Neuronal stem cell (in vitro differentiated cells): Measurements from ENCODE around the gene CD53. TPM values are rescaled to one million over a fixed set of nuclear protein-coding genes. Genes with fewer than 3 reads are reported as not detected.
"Not testable (repeated sequence)": the region's sequence is repeated elsewhere in the genome, so short reads cannot be mapped to it uniquely, and the experiment has no call there.

Experiments
- DNase-seq: peaks from one replicate; pipeline ENCODE4 v3.0.0-alpha.2; 2013; ENCODE audit warnings: low spot score
- H2AFZ ChIP-seq: one replicate; pipeline ENCODE4 v1.6.1; 2013; ENCODE audit warnings: mild to moderate bottlenecking, low read length, inconsistent platforms
- H2AK5ac ChIP-seq: 2 replicates; pipeline ENCODE4 v1.6.1; 2013; ENCODE audit warnings: low read depth, mild to moderate bottlenecking, inconsistent platforms, low read length, moderate library complexity, mixed read lengths
- H2BK120ac ChIP-seq: 2 replicates; pipeline ENCODE4 v1.6.1; 2013; ENCODE audit warnings: low read depth, mild to moderate bottlenecking, inconsistent platforms, low read length, moderate library complexity, mixed read lengths
- H2BK12ac ChIP-seq: one replicate; pipeline ENCODE4 v1.6.1; 2013; ENCODE audit warnings: low read length, inconsistent platforms
- H2BK15ac ChIP-seq: 2 replicates; pipeline ENCODE4 v1.6.1; 2013; ENCODE audit warnings: mild to moderate bottlenecking, low read length, inconsistent platforms, mixed read lengths
- H2BK5ac ChIP-seq: one replicate; pipeline ENCODE4 v1.6.1; 2013; ENCODE audit warnings: inconsistent platforms, mild to moderate bottlenecking, low read length, moderate library complexity
- H3K14ac ChIP-seq: one replicate; pipeline ENCODE4 v1.6.1; 2013; ENCODE audit warnings: low read length, inconsistent platforms
- H3K18ac ChIP-seq: 2 replicates; pipeline ENCODE4 v1.6.1; 2013; ENCODE audit warnings: low read length, inconsistent platforms
- H3K23ac ChIP-seq: 2 replicates; pipeline ENCODE4 v1.6.1; 2013; ENCODE audit warnings: low read depth, mild to moderate bottlenecking, mixed read lengths, low read length, inconsistent platforms; ENCODE audit not compliant: poor library complexity
- H3K27ac ChIP-seq: replicated peaks from 3 replicates; pipeline ENCODE4 v1.5.1; 2013; ENCODE audit warnings: low read length, inconsistent platforms
- H3K27me3 ChIP-seq, 3 experiments: 2 replicates each; pipeline ENCODE4 v1.6.1; 2013; ENCODE audit warnings: low read length in 3 of 3, mild to moderate bottlenecking in 2 of 3, inconsistent platforms in 1 of 3, low read depth in 1 of 3, mixed read lengths in 1 of 3, moderate library complexity in 1 of 3; ENCODE audit not compliant: control insufficient read depth in 3 of 3, insufficient read depth in 3 of 3
- H3K36me3 ChIP-seq, 2 donors: replicated peaks in 1 of 2; 2 replicates each; pipeline ENCODE4 v1.6.1; 2013; ENCODE audit warnings: low read length in 2 of 2; ENCODE audit not compliant: control insufficient read depth in 2 of 2, insufficient read depth in 2 of 2
- H3K4ac ChIP-seq: 2 replicates; pipeline ENCODE4 v1.6.1; 2013; ENCODE audit warnings: inconsistent platforms, mild to moderate bottlenecking, low read length, moderate library complexity
- H3K4me1 ChIP-seq, 2 donors: 1 replicate in 1 of 2; 2 replicates in 1 of 2; pipeline ENCODE4 v1.6.1; 2013; ENCODE audit warnings: low read length in 2 of 2, low read depth in 1 of 2; ENCODE audit not compliant: control insufficient read depth in 2 of 2, insufficient read depth in 1 of 2
- H3K4me2 ChIP-seq: one replicate; pipeline ENCODE4 v1.6.1; 2013; ENCODE audit warnings: mild to moderate bottlenecking, low read length, inconsistent platforms; ENCODE audit not compliant: insufficient read depth, poor library complexity, severe bottlenecking
- H3K4me3 ChIP-seq, 2 donors: 2 replicates each; pipeline ENCODE4 v1.5.1; 2013; ENCODE audit warnings: low read length in 2 of 2, mild to moderate bottlenecking in 2 of 2, inconsistent platforms in 1 of 2, moderate library complexity in 1 of 2
- H3K79me1 ChIP-seq: one replicate; pipeline ENCODE4 v1.6.1; 2013; ENCODE audit warnings: low read depth, mild to moderate bottlenecking, inconsistent platforms, low read length, moderate library complexity
- H3K9ac ChIP-seq: one replicate; pipeline ENCODE4 v1.6.1; 2013; ENCODE audit warnings: mild to moderate bottlenecking, low read depth, low read length, inconsistent platforms; ENCODE audit not compliant: poor library complexity
- H3K9me3 ChIP-seq, 2 donors: replicated peaks in 1 of 2; 2 replicates each; pipeline versions ENCODE3 to v1.6.1; 2013; ENCODE audit warnings: low read length in 2 of 2, mild to moderate bottlenecking in 2 of 2, inconsistent platforms in 1 of 2, low read depth in 1 of 2, mixed read lengths in 1 of 2, moderate library complexity in 1 of 2; ENCODE audit not compliant: control insufficient read depth in 2 of 2, insufficient read depth in 1 of 2
- H4K8ac ChIP-seq: one replicate; pipeline ENCODE4 v1.6.1; 2013; ENCODE audit warnings: low read depth, mild to moderate bottlenecking, inconsistent platforms, low read length, moderate library complexity
- H4K91ac ChIP-seq: one replicate; pipeline ENCODE4 v1.6.1; 2013; ENCODE audit warnings: low read length, low read depth, mild to moderate bottlenecking, inconsistent platforms; ENCODE audit not compliant: poor library complexity
- WGBS, 2 donors: extraction: QIAGEN DNeasy Blood & Tissue Kit; methylation state at CpG; one replicate each; pipeline ENCODE4 v1.1.7; 2013; ENCODE audit warnings: missing lambda C conversion rate in 2 of 2, mixed read lengths in 1 of 2; ENCODE audit not compliant: insufficient read length in 2 of 2, insufficient replicate concordance in 1 of 2; ENCODE audit errors: extremely low coverage in 2 of 2; 5-methylcytosine and 5-hydroxymethylcytosine counted together
- polyA plus RNA-seq, 2 experiments: library from polyadenylated mRNA; stranded (reverse); fragments of 200-250 nt; gene quantifications; one replicate each; pipeline ENCODE4 v1.2.3, GENCODE V29; 2013

The CD53 gene
- not detected for polyA plus RNA-seq (2013, experiment 1 of 2)
- not detected for polyA plus RNA-seq (2013, experiment 2 of 2)

- Histone ChIP-seq H3K4me3 (no peak within 1 kb of the TSS), H3K4me1 (no peaks in the 10 kb centered on the region), H2AFZ (peak within 1 kb of the TSS; percentile 53), H3K9me3 (peaks cover 0 to 2% of the 10 kb centered on the region in 2 donors), H2BK12ac (no peak within 1 kb of the TSS), H3K18ac (no peak within 1 kb of the TSS), H4K91ac (no peak within 1 kb of the TSS), H3K4me2 (no peak within 1 kb of the TSS), H2BK5ac (no peak within 1 kb of the TSS), H3K4ac (no peak within 1 kb of the TSS), H4K8ac (no peak within 1 kb of the TSS), H2AK5ac (no peak within 1 kb of the TSS), H2BK15ac (no peak within 1 kb of the TSS), H3K27me3 (peaks cover 0 to 3% (median 0%) of the 10 kb centered on the region in 3 experiments), H3K14ac (no peak within 1 kb of the TSS), H3K23ac (no peak within 1 kb of the TSS), H3K79me1 (no peaks in the 10 kb centered on the region), H3K9ac (no peak within 1 kb of the TSS), H3K36me3 (no peaks in the 10 kb centered on the region), H2BK120ac (no peak within 1 kb of the TSS), H3K27ac (no peak within 1 kb of the TSS)
- DNase-seq: no peak
- WGBS, 2 donors: no CpG with 5 or more reads among the region's 11 CpGs
These were observed at the start of gene CD53 for GRCh38 chr1:110872745-110873720. Gene CD53, plus strand, starts transcription at chr1:110873148. Its CDS starts 18,261 bp downstream, at chr1:110891409.

GRCh38 chr1:110824192-110824591, 48.8 kb upstream of the CD53 start:
- no peak overlapping the region for H2BK12ac ChIP-seq
- no peak overlapping the region for H3K4ac ChIP-seq
- no CpG with 5 or more reads among the region's 4 CpGs for WGBS, 2 donors
- H3K36me3 ChIP-seq: no peaks in the 10 kb centered on the region
- no peaks in the 10 kb centered on the region for H3K4me1 ChIP-seq
- H3K79me1 ChIP-seq: no peaks in the 10 kb centered on the region
- H2BK120ac ChIP-seq: no peak overlapping the region
- no peak overlapping the region for H2AFZ ChIP-seq
- H2BK5ac ChIP-seq: no peak overlapping the region
- H3K27me3 ChIP-seq: no peaks in the 10 kb centered on the region
- H3K4me3 ChIP-seq: peak overlapping the region in 1 of 2 donors; percentile 19
- H3K18ac ChIP-seq: no peak overlapping the region
- H2AK5ac ChIP-seq: no peak overlapping the region
- no peak overlapping the region for H4K91ac ChIP-seq
- H3K9ac ChIP-seq: peak overlapping the region; percentile 25
- H3K14ac ChIP-seq: peak overlapping the region; percentile 61
- no peak for DNase-seq
- H3K4me2 ChIP-seq: no peak overlapping the region
- no peak overlapping the region for H2BK15ac ChIP-seq
- H3K9me3 ChIP-seq: no peaks in the 10 kb centered on the region
- H4K8ac ChIP-seq: no peak overlapping the region
- no peak overlapping the region for H3K27ac ChIP-seq
- H3K23ac ChIP-seq: no peak overlapping the region

- no peak overlapping the region for H3K23ac ChIP-seq
- H3K18ac ChIP-seq: no peak overlapping the region
- 100% methylated on average over 1 of the region's 5 CpGs; no CpG with 5 or more reads in 1 of the 2 donors for whole genome bisulfite sequencing, 2 donors
- H2BK15ac ChIP-seq: no peak overlapping the region
- no peak overlapping the region for H2BK12ac ChIP-seq
- H3K14ac ChIP-seq: no peak overlapping the region
- no peak overlapping the region for H2AFZ ChIP-seq
- no peak overlapping the region for H3K4me2 ChIP-seq
- no peak overlapping the region for H4K91ac ChIP-seq
- no peak overlapping the region for H2BK5ac ChIP-seq
- H3K27ac ChIP-seq: no peak overlapping the region
- DNase-seq: peak; percentile 14
- no peak overlapping the region for H3K9ac ChIP-seq
- H2AK5ac ChIP-seq: no peak overlapping the region
- H3K4me3 ChIP-seq: no peak overlapping the region
- H2BK120ac ChIP-seq: no peak overlapping the region
- H3K4ac ChIP-seq: no peak overlapping the region
- no peaks in the 10 kb centered on the region for H3K27me3 ChIP-seq
- no peaks in the 10 kb centered on the region for H3K36me3 ChIP-seq
- no peaks in the 10 kb centered on the region for H3K4me1 ChIP-seq
- no peaks in the 10 kb centered on the region for H3K79me1 ChIP-seq
- H4K8ac ChIP-seq: no peak overlapping the region
- no peaks in the 10 kb centered on the region for H3K9me3 ChIP-seq
These were observed 42.9 kb upstream of the CD53 start for GRCh38 chr1:110829955-110830553.

- DNase-seq, H3K79me1 ChIP-seq, H4K91ac ChIP-seq, H3K4me1 ChIP-seq, H4K8ac ChIP-seq, H3K14ac ChIP-seq, H2BK15ac ChIP-seq, H3K4me2 ChIP-seq, H2AK5ac ChIP-seq, H3K27ac ChIP-seq, H3K23ac ChIP-seq, H2BK12ac ChIP-seq, H3K18ac ChIP-seq, H2BK5ac ChIP-seq, H2BK120ac ChIP-seq, H3K36me3 ChIP-seq, H3K9me3 ChIP-seq, H3K4ac ChIP-seq, H3K27me3 ChIP-seq, H3K4me3 ChIP-seq, H3K9ac ChIP-seq, H2AFZ ChIP-seq: not testable (repeated sequence)
- no CpG with 5 or more reads among the region's 3 CpGs for WGBS, 2 donors
These were observed 39.2 kb upstream of the CD53 start for GRCh38 chr1:110833779-110834178.
